Measurements from ENCODE around the gene APBA1.
"Not testable (repeated sequence)": the region's sequence is repeated elsewhere in the genome, so short reads cannot be mapped to it uniquely, and the experiment has no call there.

APBA1 gene

GRCh38 chr9:69433968-69434367, 238.2 kb downstream of the APBA1 start:
- no peak for DNase-seq

GRCh38 chr9:69433392-69433791, 238.8 kb downstream of the APBA1 start:
- DNase-seq = no peak

GRCh38 chr9:69432623-69433022, 239.5 kb downstream of the APBA1 start:
- DNase-seq = no peak

GRCh38 chr9:69431777-69432176, 240.4 kb downstream of the APBA1 start:
- DNase-seq = no peak

GRCh38 chr9:69431203-69431602, 241.0 kb downstream of the APBA1 start:
- DNase-seq = no peak

GRCh38 chr9:69430206-69430605, 242.0 kb downstream of the APBA1 start:
- DNase-seq = no peak

- no peak for DNase-seq
Observed at GRCh38 chr9:69429281-69429680, 242.9 kb downstream of the APBA1 start.

- DNase-seq = no peak
Observed at GRCh38 chr9:69428017-69428785, 244.0 kb downstream of the APBA1 start.

GRCh38 chr9:69427286-69427685, 244.9 kb downstream of the APBA1 start:
- peak; percentile 21 to 50 for DNase-seq

- DNase-seq = peak; percentile 40 to 57
Observed at GRCh38 chr9:69425136-69425801, 246.9 kb downstream of the APBA1 start.

GRCh38 chr9:69421908-69422801, 250.0 kb downstream of the APBA1 start:
- peak; percentile 71 to 83 for DNase-seq

GRCh38 chr9:69420611-69421270, 251.4 kb downstream of the APBA1 start:
- DNase-seq = no peak

GRCh38 chr9:69412741-69413150, 259.4 kb downstream of the APBA1 start:
- peak in 1 of 2 donors; percentile 54 for DNase-seq

GRCh38 chr9:69411931-69412740, 260.0 kb downstream of the APBA1 start:
- DNase-seq = no peak

- no peak for DNase-seq
Observed at GRCh38 chr9:69411246-69411645, 260.9 kb downstream of the APBA1 start.

- DNase-seq = not testable (repeated sequence)
Observed at GRCh38 chr9:69409936-69410335, 262.2 kb downstream of the APBA1 start.

GRCh38 chr9:69400470-69400869, 271.7 kb downstream of the APBA1 start:
- DNase-seq = no peak

GRCh38 chr9:69397384-69398214, 274.6 kb downstream of the APBA1 start:
- peak; percentile 7 to 55 for DNase-seq

- no peak for DNase-seq
Observed at GRCh38 chr9:69396759-69397158, 275.4 kb downstream of the APBA1 start.

- DNase-seq = peak; percentile 21 to 27
Observed at GRCh38 chr9:69395718-69396117, 276.5 kb downstream of the APBA1 start.

GRCh38 chr9:69393425-69393824, 278.7 kb downstream of the APBA1 start:
- DNase-seq = no peak

All from hippocampal formation (tissue), 2 donors.